AG08395 (cell line): ENCODE results near the gene ZWILCH.

Experiments used
- DNase-seq: peaks from one replicate; pipeline ENCODE4 v3.0.0; 2012; ENCODE audit warnings: mixed read lengths, low spot score

The ZWILCH gene

GRCh38 chr15:66555685-66556084, 50.6 kb downstream of the ZWILCH start:
- no peak for DNase-seq

GRCh38 chr15:66558271-66558670, 53.1 kb downstream of the ZWILCH start:
- no peak for DNase-seq

GRCh38 chr15:66560856-66561525, 55.9 kb downstream of the ZWILCH start:
- no peak for DNase-seq

- DNase-seq: no peak
These were observed 58.0 kb downstream of the ZWILCH start for GRCh38 chr15:66563126-66563525.

DNA sequence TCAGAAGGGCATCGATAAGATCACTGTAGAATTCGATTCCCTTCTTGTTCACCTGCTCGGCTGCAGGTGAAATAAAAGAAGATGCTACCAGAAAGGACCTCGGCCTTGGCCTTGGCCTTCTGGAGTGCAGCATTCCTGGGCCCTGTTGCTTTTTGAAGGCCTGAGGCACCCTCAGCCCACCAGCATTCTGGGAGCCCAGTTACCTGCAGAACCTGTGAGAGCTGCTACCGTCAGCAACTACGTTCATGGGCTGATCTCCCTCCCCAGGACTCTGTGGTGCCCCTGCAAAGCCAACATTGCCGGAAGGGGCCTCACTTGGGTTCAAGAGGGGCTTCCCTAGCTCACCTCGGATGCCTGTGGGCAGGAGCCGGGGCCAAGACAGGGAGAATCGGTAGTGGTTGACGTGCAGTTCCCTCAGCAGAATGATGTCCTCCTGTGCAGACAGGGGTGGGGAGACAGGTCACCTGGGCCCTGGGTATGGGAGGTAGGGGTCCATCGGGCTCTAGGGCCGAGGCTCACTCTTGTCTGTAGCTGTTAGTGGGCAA, 58.5 kb downstream of the ZWILCH start:
- DNase-seq: no peak

DNA sequence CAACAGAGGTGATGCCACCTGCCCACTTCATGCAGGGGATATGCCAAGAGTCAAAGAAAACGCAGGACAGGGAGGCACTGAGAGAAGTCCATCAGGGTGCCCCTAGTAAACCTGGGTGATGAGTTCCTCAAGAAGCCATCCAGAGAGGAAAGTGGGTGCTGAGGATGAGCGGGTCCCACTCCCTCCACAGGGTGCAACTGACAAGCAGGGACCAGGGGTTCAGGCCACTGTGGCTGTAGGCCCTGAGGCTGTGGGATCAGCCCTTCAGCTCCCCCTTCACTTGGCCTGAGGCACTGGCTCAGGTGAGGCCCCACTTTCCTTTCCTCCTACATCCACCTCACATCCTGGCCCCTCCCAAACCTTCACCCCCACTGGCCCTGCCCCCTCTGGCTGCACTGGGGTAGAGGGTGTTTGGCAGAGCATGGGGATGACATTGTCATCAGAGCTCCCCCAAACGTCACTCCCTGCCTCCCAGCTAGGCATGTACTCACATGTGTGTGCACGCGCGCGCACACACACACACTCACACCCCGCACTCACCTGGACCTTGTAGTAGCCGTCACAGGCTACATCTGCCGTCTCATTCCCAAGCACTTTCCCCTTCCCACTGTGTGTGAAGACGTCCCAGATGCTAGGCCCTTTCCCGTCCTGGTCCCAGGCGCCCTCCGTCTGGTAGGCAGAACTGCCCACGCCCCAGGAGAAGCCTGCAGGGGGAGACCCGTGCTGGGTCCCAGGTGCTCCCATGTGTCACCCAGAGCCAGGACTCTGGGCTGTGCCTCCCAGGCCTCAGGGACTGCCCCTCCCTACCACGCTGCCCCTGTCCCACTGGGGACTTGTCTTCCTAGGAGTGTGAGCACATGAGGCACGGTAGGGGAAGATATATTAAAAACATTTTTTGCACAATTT, 59.3 kb downstream of the ZWILCH start:
- no peak for DNase-seq

DNA sequence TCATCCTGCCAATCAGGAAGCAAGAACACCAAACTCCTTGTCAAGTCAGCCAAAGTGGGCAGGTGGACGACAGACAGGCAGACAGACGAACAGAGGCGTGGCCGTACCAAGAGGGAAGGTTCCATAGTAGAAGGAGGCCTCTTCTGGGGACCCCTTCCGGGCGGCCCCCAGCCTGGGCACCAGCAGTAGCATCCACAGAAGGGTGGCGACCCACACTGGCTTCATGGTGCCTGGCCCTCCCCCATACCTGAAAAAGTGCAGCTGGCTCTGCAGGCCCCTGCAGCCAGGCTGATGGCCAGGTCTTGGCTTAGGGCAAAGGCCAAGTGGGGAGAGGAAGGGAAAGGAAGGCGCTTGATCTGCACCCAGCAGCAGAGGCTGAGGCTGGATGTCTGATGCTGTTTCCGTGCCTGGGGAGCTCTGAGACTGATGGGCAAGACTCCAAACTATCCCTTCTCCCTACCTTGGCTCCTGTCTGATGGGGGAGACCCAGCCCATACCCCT, 60.1 kb downstream of the ZWILCH start:
- no peak for DNase-seq

DNA sequence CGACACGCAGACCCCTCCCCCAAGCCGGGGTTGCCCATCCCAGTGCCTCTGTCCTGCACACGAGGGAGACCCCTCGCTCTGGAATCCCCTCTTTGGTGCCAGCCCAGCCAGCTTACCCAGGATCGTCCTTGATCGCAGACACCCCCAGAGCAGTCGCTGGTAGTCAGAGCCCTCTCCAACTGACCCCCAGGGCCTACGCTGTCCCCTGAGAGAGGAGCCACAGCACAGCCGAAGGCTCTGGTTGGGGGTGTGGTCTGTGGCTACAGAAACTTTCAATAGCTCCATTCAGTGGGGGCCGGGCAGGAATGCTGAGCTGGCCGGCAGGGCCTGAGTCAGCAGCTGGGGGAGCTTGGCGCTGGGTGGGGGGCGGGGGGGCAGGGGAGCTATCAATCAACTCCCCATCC, 60.6 kb downstream of the ZWILCH start, which contains the start of gene LCTL:
Gene LCTL, minus strand, starts transcription at position 258 of the 404 bp plus-strand sequence. CDS start 633 bp downstream, outside the sequence.
- DNase-seq: peak; percentile 58

GRCh38 chr15:66566963-66567531, 61.9 kb downstream of the ZWILCH start:
- DNase-seq: peak; percentile 74

DNA sequence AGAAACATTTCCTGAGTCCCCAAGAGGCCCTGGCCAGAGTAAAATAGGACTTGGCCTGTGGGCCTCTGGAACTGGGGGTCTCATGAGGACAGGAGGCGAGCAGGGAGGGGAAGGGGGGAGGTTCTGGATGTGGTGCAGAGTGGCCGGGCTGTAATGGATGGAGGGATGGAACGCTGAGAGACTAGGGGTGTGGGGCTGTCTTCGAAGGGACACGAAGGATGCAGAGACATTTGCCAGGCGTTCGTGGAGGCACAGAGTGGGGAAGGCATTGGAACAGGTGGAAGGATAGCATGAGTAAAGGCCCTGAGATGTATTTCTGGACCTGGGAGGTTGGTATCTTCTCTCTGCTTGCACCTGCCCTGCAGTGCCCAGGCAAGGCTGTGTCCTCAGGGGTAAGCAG, 62.8 kb downstream of the ZWILCH start:
- no peak for DNase-seq

- no peak for DNase-seq
These were observed 64.5 kb downstream of the ZWILCH start for GRCh38 chr15:66569461-66570137.

DNA sequence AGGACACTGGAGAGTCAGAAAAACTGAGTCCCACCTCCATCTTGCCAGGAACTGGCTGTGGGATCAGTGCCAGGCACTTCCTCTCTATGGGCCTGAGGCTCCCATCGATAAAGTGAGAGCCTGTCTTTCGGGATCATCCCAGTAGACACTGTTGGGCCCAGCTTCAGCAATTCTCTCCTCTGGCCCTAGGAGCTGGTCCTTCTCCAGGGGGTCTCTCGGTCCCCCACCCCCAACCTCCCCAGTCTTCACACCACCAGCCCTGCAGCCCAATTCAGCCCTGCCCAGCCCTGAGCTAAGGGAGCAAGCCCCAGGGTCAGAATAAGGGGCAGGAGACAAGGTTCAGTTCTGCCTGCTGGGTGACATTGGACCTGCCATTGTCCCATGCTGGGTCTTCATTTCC, 65.2 kb downstream of the ZWILCH start:
- no peak for DNase-seq

DNA sequence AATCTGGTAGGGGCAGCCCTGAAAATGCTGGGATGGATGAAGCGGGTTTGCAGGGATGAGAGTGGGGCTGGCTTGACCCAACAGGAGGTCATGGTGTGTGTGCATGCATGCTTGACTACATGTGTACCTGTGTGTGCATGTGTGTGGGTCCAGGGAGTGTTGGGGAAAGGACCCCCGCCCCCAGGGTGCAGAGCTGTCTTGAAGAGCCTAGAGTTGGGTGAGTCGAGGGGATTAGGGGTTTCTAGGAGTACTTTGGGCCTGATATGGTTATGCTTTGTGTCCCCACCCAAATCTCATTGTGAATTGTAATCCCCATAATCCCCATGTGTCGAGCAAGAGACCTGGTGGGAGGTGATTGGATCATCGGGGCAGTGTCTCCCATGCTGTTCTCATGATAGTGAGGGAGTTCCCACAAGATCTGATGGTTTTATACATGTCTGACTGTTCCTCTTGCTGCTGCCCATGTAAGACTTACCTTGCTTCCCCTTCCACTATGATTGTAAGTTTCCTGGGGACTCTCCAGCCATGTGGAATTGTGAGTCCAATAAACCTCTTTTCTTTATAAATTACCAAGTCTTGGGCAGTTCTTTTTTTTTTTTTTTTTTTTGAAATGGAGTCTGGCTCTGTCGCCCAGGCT, 65.8 kb downstream of the ZWILCH start:
- no peak for DNase-seq

DNA sequence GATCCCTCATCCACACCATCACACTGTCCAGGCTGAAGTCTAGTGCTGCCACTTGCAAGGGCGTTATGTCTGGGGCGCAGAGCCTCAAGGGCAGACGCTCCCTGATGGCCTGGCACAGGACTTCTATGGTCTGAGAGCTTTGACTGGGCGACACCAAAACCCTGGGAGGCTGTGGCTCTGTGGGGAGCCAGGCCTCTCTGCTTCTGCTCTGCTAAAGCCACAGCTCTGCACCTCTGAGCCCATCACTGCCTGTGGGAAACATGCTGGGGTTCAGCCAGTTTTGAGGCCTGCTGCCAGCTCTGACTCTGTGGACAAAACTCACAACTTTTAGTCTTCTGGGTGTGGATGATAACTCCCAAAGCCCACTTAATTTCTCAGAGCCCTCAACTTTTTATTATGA, 67.0 kb downstream of the ZWILCH start:
- DNase-seq: no peak

DNA sequence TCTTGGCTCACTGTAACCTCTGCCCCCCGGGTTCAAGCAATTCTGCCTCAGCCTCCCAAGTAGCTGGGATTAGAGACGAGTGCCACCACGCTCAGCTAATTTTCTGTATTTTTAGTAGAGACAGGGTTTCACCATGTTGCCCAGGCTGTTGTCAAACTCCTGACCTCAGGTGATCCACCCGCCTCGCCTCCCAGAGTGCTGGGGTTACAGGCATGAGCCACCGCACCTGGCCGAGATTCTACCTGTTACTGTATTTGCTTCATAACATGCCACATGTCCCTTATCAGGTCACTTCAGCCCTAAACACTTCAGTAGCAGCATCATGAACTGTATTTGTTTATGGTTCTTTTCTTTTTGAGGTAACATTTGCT, 68.2 kb downstream of the ZWILCH start:
- DNase-seq: no peak

GRCh38 chr15:66573719-66574595, 68.8 kb downstream of the ZWILCH start:
- peak; percentile 87 for DNase-seq

GRCh38 chr15:66574596-66574950, 69.4 kb downstream of the ZWILCH start:
- DNase-seq: no peak

DNA sequence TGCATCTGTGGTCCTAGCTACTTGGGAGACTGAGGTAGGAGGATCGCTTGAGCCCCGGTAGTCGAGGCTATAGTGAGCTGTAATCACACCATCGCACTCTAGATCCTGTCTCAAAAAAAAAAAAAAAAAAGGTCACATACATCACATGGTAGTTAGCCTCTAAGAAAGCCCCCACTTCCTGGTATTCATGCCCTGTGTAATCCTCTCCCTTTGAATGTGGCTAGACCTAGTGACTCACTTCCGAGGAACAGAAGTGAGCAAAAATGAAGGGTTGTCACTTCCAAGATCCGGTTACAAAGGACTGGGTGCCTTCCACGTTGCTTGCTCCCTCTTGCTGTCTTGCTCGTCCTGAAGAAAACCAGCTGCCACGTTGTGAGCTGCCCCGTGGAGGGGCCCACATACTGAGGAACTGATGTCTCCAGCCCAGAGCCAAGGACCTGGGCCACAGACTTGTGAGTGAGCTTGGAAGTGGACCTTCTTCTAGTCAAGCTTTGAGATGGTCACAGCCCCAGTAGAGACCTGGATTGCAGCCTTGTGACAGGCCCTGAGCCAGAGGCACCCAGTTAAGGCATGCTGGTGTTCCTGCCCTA, 73.3 kb downstream of the ZWILCH start:
- DNase-seq: no peak

GRCh38 chr15:66580643-66581042, 75.5 kb downstream of the ZWILCH start:
- DNase-seq: peak; percentile 42

- no peak for DNase-seq
These were observed 76.9 kb downstream of the ZWILCH start for GRCh38 chr15:66581972-66582537.
